ENCODE results near the gene PFKFB1. TPM values are rescaled to one million over a fixed set of nuclear protein-coding genes. Genes with fewer than 3 reads are reported as not detected.
"Not testable (repeated sequence)": the region's sequence is repeated elsewhere in the genome, so short reads cannot be mapped to it uniquely, and the experiment has no call there.

The PFKFB1 gene
- total RNA-seq, 1 experiment from 2014 or later: 0.36 TPM

GRCh38 chrX:54992911-54993622, 921 bp downstream of the PFKFB1 start:
- Histone ChIP-seq H3K4me3 (ENCODE audit: low read depth in 2 of 2, low read length in 2 of 2) (no peak overlapping the region), H3K27me3 (ENCODE audit: control insufficient read depth, insufficient read depth, low read length) (no peaks in the 10 kb centered on the region; the same call in 1 of the 2 replicates), H3K27ac (ENCODE audit: low read length) (no peak overlapping the region), H3K4me1 (ENCODE audit: control insufficient read depth, insufficient read depth, low read length) (no peaks in the 10 kb centered on the region), H3K36me3 (ENCODE audit: control insufficient read depth, insufficient read depth, low read length) (no peaks in the 10 kb centered on the region), H3K9me3 (ENCODE audit: control insufficient read depth, insufficient read depth, low read depth, low read length) (no peaks in the 10 kb centered on the region)
- POLR2A ChIA-PET: no interaction called here
- no peak for DNase-seq (ENCODE audit: low read depth, low spot score)
- in situ Hi-C loops (cut with HindIII; ENCODE audit: low pct_unique_long_range_greater_than_20kb, low sequenced_read_pairs): no loop called here
- TF ChIP-seq REST (IDR thresholded peaks at IDR 0.05; ENCODE audit: insufficient read depth in 1 of 2, low read depth in 2 of 2, low read length in 1 of 2): no peak
- TF ChIP-seq TCF7L2 (IDR thresholded peaks at IDR 0.05; ENCODE audit: low read depth, low read length): no peak
- TF ChIP-seq POLR2AphosphoS5 (IDR thresholded peaks at IDR 0.05; ENCODE audit: low read depth, low read length): no peak
- TF ChIP-seq, protein P1, sequence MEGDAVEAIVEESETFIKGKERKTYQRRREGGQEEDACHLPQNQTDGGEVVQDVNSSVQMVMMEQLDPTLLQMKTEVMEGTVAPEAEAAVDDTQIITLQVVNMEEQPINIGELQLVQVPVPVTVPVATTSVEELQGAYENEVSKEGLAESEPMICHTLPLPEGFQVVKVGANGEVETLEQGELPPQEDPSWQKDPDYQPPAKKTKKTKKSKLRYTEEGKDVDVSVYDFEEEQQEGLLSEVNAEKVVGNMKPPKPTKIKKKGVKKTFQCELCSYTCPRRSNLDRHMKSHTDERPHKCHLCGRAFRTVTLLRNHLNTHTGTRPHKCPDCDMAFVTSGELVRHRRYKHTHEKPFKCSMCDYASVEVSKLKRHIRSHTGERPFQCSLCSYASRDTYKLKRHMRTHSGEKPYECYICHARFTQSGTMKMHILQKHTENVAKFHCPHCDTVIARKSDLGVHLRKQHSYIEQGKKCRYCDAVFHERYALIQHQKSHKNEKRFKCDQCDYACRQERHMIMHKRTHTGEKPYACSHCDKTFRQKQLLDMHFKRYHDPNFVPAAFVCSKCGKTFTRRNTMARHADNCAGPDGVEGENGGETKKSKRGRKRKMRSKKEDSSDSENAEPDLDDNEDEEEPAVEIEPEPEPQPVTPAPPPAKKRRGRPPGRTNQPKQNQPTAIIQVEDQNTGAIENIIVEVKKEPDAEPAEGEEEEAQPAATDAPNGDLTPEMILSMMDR (IDR thresholded peaks at IDR 0.05): no peak
- no peak for TF ChIP-seq SIN3A (IDR thresholded peaks at IDR 0.05; ENCODE audit: borderline replicate concordance, insufficient read depth, low read depth, low read length)
- BruUV-seq (replicated peaks): no TSS peak
- intact Hi-C loops (cut with micrococcal nuclease; ENCODE audit: unreplicated experiment): no loop called here
- no peak for ATAC-seq
- CTCF ChIA-PET: no interaction called here

GRCh38 chrX:54991706-54992105, 2.3 kb downstream of the PFKFB1 start:
- ATAC-seq (no peak), DNase-seq (ENCODE audit: low read depth, low spot score) (no peak)
- Histone ChIP-seq H3K27ac (ENCODE audit: low read length) (no peak overlapping the region), H3K9me3 (ENCODE audit: control insufficient read depth, insufficient read depth, low read depth, low read length) (no peaks in the 10 kb centered on the region), H3K27me3 (ENCODE audit: control insufficient read depth, insufficient read depth, low read length) (no peaks in the 10 kb centered on the region; the same call in 1 of the 2 replicates), H3K4me1 (ENCODE audit: control insufficient read depth, insufficient read depth, low read length) (no peaks in the 10 kb centered on the region), H3K36me3 (ENCODE audit: control insufficient read depth, insufficient read depth, low read length) (no peaks in the 10 kb centered on the region), H3K4me3 (ENCODE audit: low read depth in 2 of 2, low read length in 2 of 2) (no peak overlapping the region)
- POLR2A ChIA-PET: no interaction called here
- in situ Hi-C loops (cut with HindIII; ENCODE audit: low pct_unique_long_range_greater_than_20kb, low sequenced_read_pairs) (no loop called here), intact Hi-C loops (cut with micrococcal nuclease; ENCODE audit: unreplicated experiment) (no loop called here)
- TF ChIP-seq, protein P1 (IDR thresholded peaks at IDR 0.05): no peak
- TF ChIP-seq POLR2AphosphoS5 (IDR thresholded peaks at IDR 0.05; ENCODE audit: low read depth, low read length) (no peak), SIN3A (IDR thresholded peaks at IDR 0.05; ENCODE audit: borderline replicate concordance, insufficient read depth, low read depth, low read length) (no peak), TCF7L2 (IDR thresholded peaks at IDR 0.05; ENCODE audit: low read depth, low read length) (no peak), REST (IDR thresholded peaks at IDR 0.05; ENCODE audit: insufficient read depth in 1 of 2, low read depth in 2 of 2, low read length in 1 of 2) (no peak)
- CTCF ChIA-PET: no interaction called here
- no TSS peak for BruUV-seq (replicated peaks)

- H3K4me3 ChIP-seq (ENCODE audit: low read depth in 2 of 2, low read length in 2 of 2); POLR2A ChIA-PET; DNase-seq (ENCODE audit: low read depth, low spot score); H3K27me3 ChIP-seq (ENCODE audit: control insufficient read depth, insufficient read depth, low read length); intact Hi-C loops (cut with micrococcal nuclease; ENCODE audit: unreplicated experiment); in situ Hi-C loops (cut with HindIII; ENCODE audit: low pct_unique_long_range_greater_than_20kb, low sequenced_read_pairs); H3K36me3 ChIP-seq (ENCODE audit: control insufficient read depth, insufficient read depth, low read length); H3K9me3 ChIP-seq (ENCODE audit: control insufficient read depth, insufficient read depth, low read depth, low read length); CTCF ChIA-PET; H3K27ac ChIP-seq (ENCODE audit: low read length); H3K4me1 ChIP-seq (ENCODE audit: control insufficient read depth, insufficient read depth, low read length); ATAC-seq; BruUV-seq (replicated peaks): not testable (repeated sequence)
Observed at GRCh38 chrX:54983306-54983705, 10.7 kb downstream of the PFKFB1 start.

All from Panc1 (cell line).